A673 (cell line): Measurements from ENCODE around the gene ITM2B. TPM values are rescaled to one million over a fixed set of nuclear protein-coding genes. Genes with fewer than 3 reads are reported as not detected.

ENCODE experiments used
- BruUV-seq: library from RNA; stranded (reverse); fragments of 400-500 nt; replicated peaks from 2 replicates; lab custom pipeline; 2021; lab: Mats Ljungman, UMichigan
- CTCF ChIA-PET: fragments of 300-600 bp; sonication (Branson Sonifier 250); formaldehyde crosslinking; loops from one replicate; lab custom pipeline; 2022; ENCODE audit warnings: antibody characterized with exemption; lab: Charles Lee
- POLR2A ChIA-PET: fragments of 300-600 bp; sonication (Branson Sonifier 250); formaldehyde crosslinking; loops from one replicate; lab custom pipeline; 2022; ENCODE audit warnings: antibody characterized with exemption; ENCODE audit not compliant: low non-redundant PET; lab: Charles Lee
- DNase-seq: peaks from one replicate; pipeline ENCODE4 v3.0.0-alpha.2; 2015; ENCODE audit warnings: low spot score
- H3K27ac ChIP-seq: fragments of 200-600 bp; sonication (generic); 2 replicates; pipeline ENCODE4 v1.5.1; 2016; ENCODE audit warnings: mixed run types, low read depth, mild to moderate bottlenecking, mixed read lengths, antibody characterized with exemption, low read length; ENCODE audit not compliant: poor library complexity, severe bottlenecking
- H3K27me3 ChIP-seq: fragments of 200-600 bp; sonication (generic); replicated peaks from 2 replicates; pipeline ENCODE4 v1.6.1; 2017; ENCODE audit warnings: mixed run types, low read depth, mild to moderate bottlenecking, mixed read lengths, antibody characterized with exemption, low read length; ENCODE audit not compliant: insufficient read depth, poor library complexity
- H3K36me3 ChIP-seq: fragments of 200-600 bp; sonication (generic); 2 replicates; pipeline ENCODE4 v1.6.1; 2016; ENCODE audit warnings: mixed run types, mild to moderate bottlenecking, mixed read lengths, antibody characterized with exemption, low read length; ENCODE audit not compliant: insufficient read depth, poor library complexity, severe bottlenecking
- H3K4me1 ChIP-seq: fragments of 200-600 bp; sonication (generic); 2 replicates; pipeline ENCODE4 v1.6.1; 2017; ENCODE audit warnings: mixed run types, mild to moderate bottlenecking, mixed read lengths, antibody characterized with exemption, low read length; ENCODE audit not compliant: insufficient read depth, poor library complexity, severe bottlenecking
- H3K4me3 ChIP-seq: fragments of 200-600 bp; sonication (generic); 2 replicates; pipeline ENCODE4 v1.5.1; 2016; ENCODE audit warnings: low read depth, mixed run types, mild to moderate bottlenecking, mixed read lengths, low read length; ENCODE audit not compliant: poor library complexity, severe bottlenecking
- H3K9me3 ChIP-seq: fragments of 200-600 bp; sonication (generic); 2 replicates; pipeline ENCODE4 v1.6.1; 2016; ENCODE audit warnings: mixed run types, low read depth, mild to moderate bottlenecking, mixed read lengths, antibody characterized with exemption, low read length; ENCODE audit not compliant: poor library complexity, severe bottlenecking
- EZH2 ChIP-seq: fragments of 200-600 bp; sonication (generic); IDR thresholded peaks from 2 replicates; pipeline ENCODE4 v1.6.1; 2017; ENCODE audit warnings: borderline replicate concordance, low read depth, mild to moderate bottlenecking, mixed read lengths, antibody characterized with exemption, low read length; ENCODE audit not compliant: poor library complexity, severe bottlenecking
- intact Hi-C: fragments of 100-400 bp; cut with micrococcal nuclease; formaldehyde crosslinking; loops from one replicate; pipeline ENCODE4 v1.10.0; 2022; ENCODE audit not compliant: unreplicated experiment
- total RNA-seq: library from RNA; stranded (reverse); gene quantifications from 2 replicates; pipeline ENCODE4 v1.2.3, GENCODE V29; 2021
- TF ChIP-seq, protein P1 (sequence below): fragments of 300-800, 200-600 bp; sonication (generic); conservative IDR thresholded peaks from 2 replicates; pipeline ENCODE4 v1.5.1; 2017; ENCODE audit warnings: low read depth, mild to moderate bottlenecking, antibody characterized with exemption, low read length, moderate library complexity, mixed read lengths

The ITM2B gene
- total RNA-seq, 1 experiment from 2014 or later = 190 TPM

DNA sequence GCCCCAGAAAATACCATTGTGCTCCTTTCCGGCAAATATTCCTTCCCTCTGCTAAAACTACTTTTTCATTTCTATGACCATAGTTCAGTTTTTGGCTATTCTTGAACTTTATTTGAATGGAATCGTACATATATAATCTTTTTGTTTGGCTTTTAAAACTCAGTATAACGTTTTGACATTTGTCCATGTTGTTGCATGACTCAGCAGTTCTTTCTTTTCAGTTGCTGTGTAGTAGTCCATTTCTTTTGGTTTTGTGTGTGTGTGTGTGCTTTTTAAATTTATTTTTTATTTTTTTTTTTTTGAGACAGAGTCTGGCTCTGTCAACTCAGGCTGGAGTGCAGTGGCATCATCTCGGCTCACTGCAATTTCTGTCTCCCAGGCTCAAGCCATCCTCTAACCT lies 35.0 kb downstream of the ITM2B start:
- DNase-seq = no peak
- no peak overlapping the region for H3K4me3 ChIP-seq
- intact Hi-C loops = no loop called here
- POLR2A ChIA-PET = no interaction called here
- H3K36me3 ChIP-seq = peaks cover 4% of the 10 kb centered on the region
- no peaks in the 10 kb centered on the region for H3K27me3 ChIP-seq
- H3K9me3 ChIP-seq = no peaks in the 10 kb centered on the region
- CTCF ChIA-PET = no interaction called here
- no TSS peak for BruUV-seq
- TF ChIP-seq, protein P1, sequence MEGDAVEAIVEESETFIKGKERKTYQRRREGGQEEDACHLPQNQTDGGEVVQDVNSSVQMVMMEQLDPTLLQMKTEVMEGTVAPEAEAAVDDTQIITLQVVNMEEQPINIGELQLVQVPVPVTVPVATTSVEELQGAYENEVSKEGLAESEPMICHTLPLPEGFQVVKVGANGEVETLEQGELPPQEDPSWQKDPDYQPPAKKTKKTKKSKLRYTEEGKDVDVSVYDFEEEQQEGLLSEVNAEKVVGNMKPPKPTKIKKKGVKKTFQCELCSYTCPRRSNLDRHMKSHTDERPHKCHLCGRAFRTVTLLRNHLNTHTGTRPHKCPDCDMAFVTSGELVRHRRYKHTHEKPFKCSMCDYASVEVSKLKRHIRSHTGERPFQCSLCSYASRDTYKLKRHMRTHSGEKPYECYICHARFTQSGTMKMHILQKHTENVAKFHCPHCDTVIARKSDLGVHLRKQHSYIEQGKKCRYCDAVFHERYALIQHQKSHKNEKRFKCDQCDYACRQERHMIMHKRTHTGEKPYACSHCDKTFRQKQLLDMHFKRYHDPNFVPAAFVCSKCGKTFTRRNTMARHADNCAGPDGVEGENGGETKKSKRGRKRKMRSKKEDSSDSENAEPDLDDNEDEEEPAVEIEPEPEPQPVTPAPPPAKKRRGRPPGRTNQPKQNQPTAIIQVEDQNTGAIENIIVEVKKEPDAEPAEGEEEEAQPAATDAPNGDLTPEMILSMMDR = no peak
- no peak for TF ChIP-seq EZH2
- H3K27ac ChIP-seq = no peak overlapping the region
- H3K4me1 ChIP-seq = peaks cover 22% of the 10 kb centered on the region

DNA sequence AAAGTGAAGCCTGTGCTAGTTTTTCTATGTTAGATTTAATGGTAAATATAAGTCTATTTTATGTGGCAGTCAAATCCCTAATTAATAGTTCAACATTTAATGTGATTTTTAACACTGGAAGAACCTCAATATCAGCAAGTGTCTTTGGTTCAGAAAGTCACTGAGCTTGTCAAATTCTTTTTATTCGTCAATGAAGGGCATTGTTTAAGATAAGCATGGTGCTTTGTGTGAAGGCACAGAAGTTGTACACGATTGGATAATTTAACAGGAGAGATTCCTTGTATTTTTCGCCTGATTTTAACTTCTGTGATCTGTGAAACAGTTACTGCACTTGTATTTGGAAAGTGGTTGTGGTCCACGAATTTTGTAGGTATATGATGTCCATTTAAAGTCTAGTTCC lies 40.3 kb downstream of the ITM2B start:
- TF ChIP-seq, protein P1 = no peak
- TF ChIP-seq EZH2 = no peak
- Histone ChIP-seq H3K27ac (no peak overlapping the region), H3K4me3 (no peak overlapping the region), H3K4me1 (no peaks in the 10 kb centered on the region), H3K9me3 (no peaks in the 10 kb centered on the region), H3K27me3 (no peaks in the 10 kb centered on the region), H3K36me3 (no peaks in the 10 kb centered on the region)
- ChIA-PET CTCF (no interaction called here), POLR2A (no interaction called here)
- no TSS peak for BruUV-seq
- intact Hi-C loops = no loop called here
- DNase-seq = no peak

DNA sequence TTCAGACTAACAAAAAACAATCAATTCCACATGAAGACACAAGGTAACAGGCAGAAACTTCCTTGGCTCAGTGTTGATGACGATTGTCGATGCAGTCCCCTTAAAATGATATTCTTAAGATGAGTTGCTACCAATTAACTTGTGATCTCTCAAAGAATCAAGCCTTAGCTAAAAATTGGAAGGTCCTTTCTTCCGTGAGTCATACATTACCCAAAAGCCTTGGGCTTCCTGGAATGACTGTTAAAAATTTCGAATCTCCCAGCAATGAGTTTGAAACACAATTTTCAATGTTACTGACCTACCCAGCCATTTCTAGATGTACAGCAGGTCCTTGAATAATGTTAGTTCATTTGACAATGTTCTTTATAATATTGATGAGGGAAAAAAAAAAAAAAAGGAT lies 42.5 kb downstream of the ITM2B start:
- BruUV-seq = no TSS peak
- peaks cover 7% of the 10 kb centered on the region for H3K4me1 ChIP-seq
- TF ChIP-seq, protein P1 = no peak
- no peak for TF ChIP-seq EZH2
- ChIA-PET CTCF (no interaction called here), POLR2A (no interaction called here)
- no peaks in the 10 kb centered on the region for H3K27me3 ChIP-seq
- DNase-seq = no peak
- no peaks in the 10 kb centered on the region for H3K36me3 ChIP-seq
- intact Hi-C loops = no loop called here
- no peak overlapping the region for H3K27ac ChIP-seq
- H3K9me3 ChIP-seq = no peaks in the 10 kb centered on the region
- H3K4me3 ChIP-seq = no peak overlapping the region
